Hepatocyte (in vitro differentiated cells): Measurements from ENCODE around the gene SH3RF3. TPM values are rescaled to one million over a fixed set of nuclear protein-coding genes. Genes with fewer than 3 reads are reported as not detected.

Experiments
- DNase-seq: peaks from one replicate; pipeline ENCODE4 v3.0.0-alpha.2; 2016; ENCODE audit warnings: low spot score
- H2AFZ ChIP-seq: fragments of 200-600 bp; sonication (generic); 2 replicates; pipeline ENCODE4 v1.6.0; 2016; ENCODE audit warnings: antibody characterized with exemption, mild to moderate bottlenecking
- H3K27ac ChIP-seq: fragments of 200-600 bp; sonication (generic); 2 replicates; pipeline ENCODE4 v1.5.1; 2016; ENCODE audit warnings: mild to moderate bottlenecking
- H3K27me3 ChIP-seq: fragments of 200-600 bp; sonication (generic); 2 replicates; pipeline ENCODE4 v1.6.1; 2016
- H3K36me3 ChIP-seq: fragments of 200-600 bp; sonication (generic); replicated peaks from 2 replicates; pipeline ENCODE4 v1.5.1; 2016; ENCODE audit warnings: low read depth; ENCODE audit not compliant: insufficient read depth
- H3K4me1 ChIP-seq: fragments of 200-600 bp; sonication (generic); 2 replicates; pipeline ENCODE4 v1.5.1; 2016; ENCODE audit warnings: mild to moderate bottlenecking, moderate library complexity; ENCODE audit not compliant: insufficient read depth
- H3K4me2 ChIP-seq: fragments of 200-600 bp; sonication (generic); 2 replicates; pipeline ENCODE4 v1.6.0; 2016
- H3K4me3 ChIP-seq: fragments of 200-600 bp; sonication (generic); 2 replicates; pipeline ENCODE4 v1.5.1; 2016; ENCODE audit warnings: mild to moderate bottlenecking
- H3K79me2 ChIP-seq: fragments of 200-600 bp; sonication (generic); 2 replicates; pipeline ENCODE4 v1.6.0; 2017; ENCODE audit warnings: mild to moderate bottlenecking
- H3K9me2 ChIP-seq: fragments of 200-600 bp; sonication (generic); replicated peaks from 2 replicates; pipeline ENCODE4 v1.6.0; 2017; ENCODE audit warnings: mild to moderate bottlenecking; ENCODE audit not compliant: insufficient read depth
- H3K9me3 ChIP-seq: fragments of 200-600 bp; sonication (generic); 2 replicates; pipeline ENCODE4 v1.5.1; 2016; ENCODE audit warnings: low read depth, mild to moderate bottlenecking
- H4K20me1 ChIP-seq: fragments of 200-600 bp; sonication (generic); 2 replicates; pipeline ENCODE4 v1.6.0; 2016; ENCODE audit warnings: mild to moderate bottlenecking; ENCODE audit not compliant: insufficient read depth, poor library complexity, severe bottlenecking
- EZH2 ChIP-seq: fragments of 200-600 bp; sonication (generic); IDR thresholded peaks from 2 replicates; pipeline ENCODE4 v1.6.1; 2016; ENCODE audit warnings: antibody characterized with exemption, mild to moderate bottlenecking, borderline replicate concordance
- EZH2phosphoT487 ChIP-seq: fragments of 200-600 bp; sonication (generic); IDR thresholded peaks from one replicate; pipeline ENCODE4 v1.6.1; 2018; ENCODE audit warnings: antibody characterized with exemption, mild to moderate bottlenecking, low read depth, moderate library complexity; ENCODE audit not compliant: unreplicated experiment, severe bottlenecking
- WGBS: methylation state at CpG from one replicate; pipeline ENCODE4 v1.1.6; 2016; ENCODE audit warnings: low lambda C conversion rate; ENCODE audit errors: missing lambda C conversion rate; 5-methylcytosine and 5-hydroxymethylcytosine counted together
- polyA plus RNA-seq: library from polyadenylated mRNA; unstranded; fragments of >200 nt; fragmentation: Nextera tagmentation; extraction: Ambion mirVana; gene quantifications from 2 replicates; pipeline ENCODE4 v1.2.1, GENCODE V29; 2016
- total RNA-seq: library from RNA; depleted of rRNA; stranded (reverse); fragments of >200 nt; gene quantifications from 2 replicates; pipeline ENCODE4 v1.2.3, GENCODE V29; 2014
- TF ChIP-seq, protein P1 (sequence below): fragments of 200-600 bp; sonication (generic); IDR thresholded peaks from 2 replicates; pipeline ENCODE4 v1.5.1; 2016; ENCODE audit warnings: antibody characterized with exemption, mild to moderate bottlenecking; ENCODE audit not compliant: poor library complexity

Gene SH3RF3
- total and polyA plus RNA-seq, 2 experiments from 2014 or later = 1.9 to 2.1 TPM

DNA sequence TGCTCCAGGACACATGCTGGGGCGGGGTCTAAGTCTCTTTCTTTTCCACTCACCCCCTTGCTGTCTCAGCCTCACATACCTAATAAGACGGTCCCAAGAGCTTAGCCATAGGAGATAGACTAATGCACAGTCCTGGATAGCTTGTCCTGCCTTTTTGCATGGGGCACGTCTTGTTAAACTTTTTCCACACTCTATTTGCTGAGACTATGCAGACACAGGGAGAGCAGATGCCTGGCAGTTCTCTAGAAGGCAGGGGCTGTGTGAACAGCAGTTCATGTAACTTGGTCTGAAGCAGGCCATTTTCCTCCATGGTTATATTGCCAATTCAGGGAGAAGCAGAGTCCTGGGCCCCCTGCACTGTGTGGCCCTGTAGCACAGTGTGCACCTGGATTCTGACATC lies 342.7 kb downstream of the SH3RF3 start:
- whole genome bisulfite sequencing = 82% methylated on average over 3 of the region's 3 CpGs
- no peaks in the 10 kb centered on the region for H4K20me1 ChIP-seq
- no peaks in the 10 kb centered on the region for H3K79me2 ChIP-seq
- no peak overlapping the region for H3K4me2 ChIP-seq
- no peaks in the 10 kb centered on the region for H3K27me3 ChIP-seq
- no peaks in the 10 kb centered on the region for H3K36me3 ChIP-seq
- DNase-seq = no peak
- H3K4me3 ChIP-seq = no peak overlapping the region
- H3K27ac ChIP-seq = no peak overlapping the region
- H3K4me1 ChIP-seq = peaks cover 20% of the 10 kb centered on the region
- no peaks in the 10 kb centered on the region for H3K9me2 ChIP-seq
- TF ChIP-seq EZH2 = no peak
- TF ChIP-seq, protein P1, sequence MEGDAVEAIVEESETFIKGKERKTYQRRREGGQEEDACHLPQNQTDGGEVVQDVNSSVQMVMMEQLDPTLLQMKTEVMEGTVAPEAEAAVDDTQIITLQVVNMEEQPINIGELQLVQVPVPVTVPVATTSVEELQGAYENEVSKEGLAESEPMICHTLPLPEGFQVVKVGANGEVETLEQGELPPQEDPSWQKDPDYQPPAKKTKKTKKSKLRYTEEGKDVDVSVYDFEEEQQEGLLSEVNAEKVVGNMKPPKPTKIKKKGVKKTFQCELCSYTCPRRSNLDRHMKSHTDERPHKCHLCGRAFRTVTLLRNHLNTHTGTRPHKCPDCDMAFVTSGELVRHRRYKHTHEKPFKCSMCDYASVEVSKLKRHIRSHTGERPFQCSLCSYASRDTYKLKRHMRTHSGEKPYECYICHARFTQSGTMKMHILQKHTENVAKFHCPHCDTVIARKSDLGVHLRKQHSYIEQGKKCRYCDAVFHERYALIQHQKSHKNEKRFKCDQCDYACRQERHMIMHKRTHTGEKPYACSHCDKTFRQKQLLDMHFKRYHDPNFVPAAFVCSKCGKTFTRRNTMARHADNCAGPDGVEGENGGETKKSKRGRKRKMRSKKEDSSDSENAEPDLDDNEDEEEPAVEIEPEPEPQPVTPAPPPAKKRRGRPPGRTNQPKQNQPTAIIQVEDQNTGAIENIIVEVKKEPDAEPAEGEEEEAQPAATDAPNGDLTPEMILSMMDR = no peak
- no peak for TF ChIP-seq EZH2phosphoT487
- H3K9me3 ChIP-seq = no peaks in the 10 kb centered on the region
- no peak overlapping the region for H2AFZ ChIP-seq

DNA sequence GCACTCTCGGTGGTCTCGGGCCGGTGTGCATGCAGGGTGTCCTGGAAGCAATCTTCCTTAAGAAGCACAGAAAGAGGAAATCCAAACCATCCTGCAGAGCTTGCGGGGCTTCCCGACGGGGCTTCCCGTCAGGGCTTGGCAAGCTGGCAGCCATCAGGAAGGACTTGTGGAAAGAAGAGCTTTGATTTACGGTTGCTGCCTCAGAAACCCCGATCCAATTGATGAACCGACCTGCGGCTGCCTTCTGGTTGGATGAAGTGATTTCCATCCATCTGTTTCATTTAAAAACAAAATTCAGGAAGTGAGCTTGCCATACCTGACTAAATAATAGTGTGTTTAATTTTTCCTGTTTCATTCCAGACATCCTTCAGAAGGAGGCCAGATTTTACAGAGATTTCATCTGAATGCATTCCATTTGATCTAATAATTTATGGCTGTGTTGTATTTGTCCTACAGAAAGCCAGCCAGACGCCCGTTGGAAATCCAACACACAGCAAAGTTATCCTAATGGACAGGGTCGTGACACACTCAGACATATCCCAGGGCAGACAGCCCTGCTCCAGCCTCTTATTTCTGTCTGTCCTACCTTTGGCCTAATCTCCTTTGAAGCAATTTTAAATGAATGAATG lies 343.4 kb downstream of the SH3RF3 start:
- Histone ChIP-seq H3K9me3 (no peaks in the 10 kb centered on the region), H3K4me2 (no peak overlapping the region), H4K20me1 (no peaks in the 10 kb centered on the region), H3K9me2 (no peaks in the 10 kb centered on the region), H3K36me3 (no peaks in the 10 kb centered on the region), H3K27me3 (no peaks in the 10 kb centered on the region), H2AFZ (no peak overlapping the region), H3K27ac (no peak overlapping the region), H3K4me3 (no peak overlapping the region), H3K79me2 (no peaks in the 10 kb centered on the region), H3K4me1 (peaks cover 14% of the 10 kb centered on the region)
- no peak for DNase-seq
- TF ChIP-seq EZH2phosphoT487 = no peak
- no peak for TF ChIP-seq EZH2
- TF ChIP-seq, protein P1 = no peak
- 54% methylated on average over 14 of the region's 14 CpGs for WGBS

- no peaks in the 10 kb centered on the region for H3K79me2 ChIP-seq
- no peaks in the 10 kb centered on the region for H3K27me3 ChIP-seq
- H2AFZ ChIP-seq = no peak overlapping the region
- TF ChIP-seq, protein P1 = no peak
- no peak for TF ChIP-seq EZH2
- TF ChIP-seq EZH2phosphoT487 = no peak
- H4K20me1 ChIP-seq = no peaks in the 10 kb centered on the region
- no peak overlapping the region for H3K27ac ChIP-seq
- 74% methylated on average over 10 of the region's 10 CpGs for WGBS
- H3K4me2 ChIP-seq = no peak overlapping the region
- no peaks in the 10 kb centered on the region for H3K9me2 ChIP-seq
- DNase-seq = no peak
- no peaks in the 10 kb centered on the region for H3K9me3 ChIP-seq
- H3K36me3 ChIP-seq = no peaks in the 10 kb centered on the region
- no peak overlapping the region for H3K4me3 ChIP-seq
- peaks cover 14% of the 10 kb centered on the region for H3K4me1 ChIP-seq
Measured at GRCh38 chr2:109472974-109473373, 344.0 kb downstream of the SH3RF3 start.
